Measurements from ENCODE around the gene CFAP298.

DNA sequence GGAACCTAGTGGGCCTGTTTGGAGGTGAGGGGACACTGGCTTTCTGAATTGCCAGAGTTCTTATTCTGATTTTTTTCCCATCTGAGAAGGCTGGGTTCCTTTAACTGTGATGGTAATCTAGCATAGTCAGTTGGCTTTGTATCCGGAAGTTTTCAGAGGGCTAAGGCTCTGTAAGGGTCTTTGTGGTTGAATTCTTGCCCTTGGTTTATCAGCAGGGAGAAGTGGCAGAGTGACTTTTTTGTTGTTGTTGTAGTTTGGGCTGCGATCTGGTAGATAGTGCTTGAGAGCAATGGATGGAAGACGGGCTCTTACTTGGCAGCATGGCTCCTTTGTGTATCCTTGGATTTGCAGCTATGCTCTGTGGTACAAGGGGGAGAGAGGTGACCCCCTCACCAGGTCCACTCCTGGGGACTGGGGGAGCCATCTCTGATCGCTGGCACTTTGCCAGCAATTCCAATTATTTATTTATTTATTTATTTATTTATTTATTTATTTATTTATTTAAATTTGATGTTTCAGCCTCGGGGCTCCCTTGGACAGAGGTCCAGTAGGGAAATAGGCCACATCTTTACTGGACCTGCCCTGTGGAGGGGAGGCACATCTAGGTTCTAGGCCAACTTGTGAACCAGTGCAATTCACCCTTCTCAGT, 45.3 kb downstream of the CFAP298 start:
- TF ChIP-seq, protein P1, sequence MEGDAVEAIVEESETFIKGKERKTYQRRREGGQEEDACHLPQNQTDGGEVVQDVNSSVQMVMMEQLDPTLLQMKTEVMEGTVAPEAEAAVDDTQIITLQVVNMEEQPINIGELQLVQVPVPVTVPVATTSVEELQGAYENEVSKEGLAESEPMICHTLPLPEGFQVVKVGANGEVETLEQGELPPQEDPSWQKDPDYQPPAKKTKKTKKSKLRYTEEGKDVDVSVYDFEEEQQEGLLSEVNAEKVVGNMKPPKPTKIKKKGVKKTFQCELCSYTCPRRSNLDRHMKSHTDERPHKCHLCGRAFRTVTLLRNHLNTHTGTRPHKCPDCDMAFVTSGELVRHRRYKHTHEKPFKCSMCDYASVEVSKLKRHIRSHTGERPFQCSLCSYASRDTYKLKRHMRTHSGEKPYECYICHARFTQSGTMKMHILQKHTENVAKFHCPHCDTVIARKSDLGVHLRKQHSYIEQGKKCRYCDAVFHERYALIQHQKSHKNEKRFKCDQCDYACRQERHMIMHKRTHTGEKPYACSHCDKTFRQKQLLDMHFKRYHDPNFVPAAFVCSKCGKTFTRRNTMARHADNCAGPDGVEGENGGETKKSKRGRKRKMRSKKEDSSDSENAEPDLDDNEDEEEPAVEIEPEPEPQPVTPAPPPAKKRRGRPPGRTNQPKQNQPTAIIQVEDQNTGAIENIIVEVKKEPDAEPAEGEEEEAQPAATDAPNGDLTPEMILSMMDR (IDR thresholded peaks at IDR 0.05; ENCODE audit: extremely low read depth in 1 of 2, insufficient read depth in 1 of 2, low read depth in 1 of 2, low read length in 2 of 2) = no peak
- TF ChIP-seq JUN (IDR thresholded peaks at IDR 0.05; ENCODE audit: borderline replicate concordance, insufficient read depth, insufficient read length, low read depth) (no peak), POLR2A (IDR thresholded peaks at IDR 0.05; ENCODE audit: low read depth, low read length) (no peak), MYC (IDR thresholded peaks at IDR 0.05; ENCODE audit: low read depth, low read length) (no peak)
- TF ChIP-seq, protein P2, sequence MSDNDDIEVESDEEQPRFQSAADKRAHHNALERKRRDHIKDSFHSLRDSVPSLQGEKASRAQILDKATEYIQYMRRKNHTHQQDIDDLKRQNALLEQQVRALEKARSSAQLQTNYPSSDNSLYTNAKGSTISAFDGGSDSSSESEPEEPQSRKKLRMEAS (IDR thresholded peaks at IDR 0.05; ENCODE audit: insufficient read depth, insufficient read length) = no peak

All from endothelial cell of umbilical vein (primary cell).